Activated T-cell treated with anti-CD3 and anti-CD28 coated beads for 24 hours (primary cell): ENCODE measurements around the gene ACADSB.

Experiments
- DNase-seq: peaks from one replicate; pipeline ENCODE4 v3.0.0-alpha.2; 2020; ENCODE audit warnings: low read depth

The ACADSB gene

GRCh38 chr10:123101872-123102271, 93.1 kb downstream of the ACADSB start:
- DNase-seq, result no peak

GRCh38 chr10:123102673-123103072, 93.9 kb downstream of the ACADSB start:
- DNase-seq, result no peak

DNA sequence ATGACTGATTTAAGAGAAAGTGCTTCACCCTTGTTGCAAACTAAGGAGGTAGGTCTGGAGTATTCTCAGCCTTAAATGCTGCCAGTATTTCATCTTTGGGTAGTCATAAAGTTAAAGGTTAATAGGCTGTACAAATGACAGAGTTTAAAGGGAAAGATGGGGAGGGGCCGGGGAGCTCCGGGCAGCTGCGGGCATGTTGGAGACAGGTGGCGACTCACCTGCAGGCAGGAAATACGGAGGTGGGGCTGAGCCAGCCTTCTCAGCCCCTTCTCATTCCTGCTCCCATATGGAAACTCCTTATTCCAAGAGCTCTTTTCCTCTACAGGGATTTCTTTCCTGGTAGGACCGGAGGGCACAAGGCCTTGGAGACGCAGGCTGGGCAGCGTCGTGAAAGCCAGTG, 95.1 kb downstream of the ACADSB start:
- no peak for DNase-seq
